HEK293 (cell line): Measurements from ENCODE around the gene SYNE2.
A peak's percentile ranks its signal among the peaks of the same experiment; 100 is the strongest.

Source experiments
- CTCF ChIA-PET: fragments of 350-600 bp; formaldehyde crosslinking; extraction: SDS; loops from one replicate; lab custom pipeline; 2021; ENCODE audit warnings: antibody characterized with exemption; lab: Yijun Ruan, JAX
- POLR2A ChIA-PET: fragments of 300-600 bp; formaldehyde crosslinking; extraction: SDS; loops from one replicate; lab custom pipeline; 2020; ENCODE audit warnings: antibody characterized with exemption, inconsistent platforms; lab: Yijun Ruan, JAX
- H3K27ac ChIP-seq: fragments of 200-500 bp; sonication (Bioruptor generic); 2 replicates; pipeline ENCODE4 v1.5.1; 2014; ENCODE audit warnings: low read depth, low read length, control low read depth, inconsistent platforms; ENCODE audit errors: extremely low read depth
- H3K36me3 ChIP-seq, 2 experiments: fragments of 200-500 bp in 1 of 2; sonication (Bioruptor generic) in 1 of 2; 1 replicate in 1 of 2; 2 replicates in 1 of 2; pipeline ENCODE4 v1.5.1; 2014 to 2017; ENCODE audit warnings: inconsistent platforms in 2 of 2, low read length in 2 of 2; ENCODE audit not compliant: control insufficient read depth in 2 of 2, insufficient read depth in 1 of 2
- H3K4me1 ChIP-seq: fragments of 200-500 bp; sonication (Bioruptor generic); 2 replicates; pipeline ENCODE4 v1.5.1; 2014; ENCODE audit warnings: mild to moderate bottlenecking, low read length, inconsistent platforms; ENCODE audit not compliant: control insufficient read depth, insufficient read depth
- H3K4me3 ChIP-seq: 2 replicates; pipeline ENCODE4 v1.5.1; 2011; ENCODE audit warnings: low read depth, mild to moderate bottlenecking, control low read depth, low read length, moderate library complexity
- H3K9me3 ChIP-seq: fragments of 200-500 bp; sonication (Bioruptor generic); 2 replicates; pipeline ENCODE4 v1.5.1; 2014; ENCODE audit warnings: low read depth, low read length, inconsistent platforms; ENCODE audit not compliant: control insufficient read depth, insufficient read depth
- ATF2 ChIP-seq: fragments of 450-650 bp; formaldehyde crosslinking; IDR thresholded peaks from 2 replicates; pipeline ENCODE4 v1.5.1; 2016; ENCODE audit warnings: missing biosample characterization, missing genetic modification characterization, low read depth
- ELK4 ChIP-seq: IDR thresholded peaks from 2 replicates; pipeline ENCODE4 v1.6.1; 2011; ENCODE audit warnings: mild to moderate bottlenecking, low read depth, low read length, borderline replicate concordance
- GLI4 ChIP-seq: fragments of 450-650 bp; formaldehyde crosslinking; IDR thresholded peaks from 2 replicates; pipeline ENCODE4 v1.5.1; 2016; ENCODE audit warnings: missing biosample characterization, missing genetic modification characterization
- GLIS1 ChIP-seq: fragments of 450-650 bp; formaldehyde crosslinking; IDR thresholded peaks from 2 replicates; pipeline ENCODE4 v1.5.1; 2016; ENCODE audit warnings: missing biosample characterization, missing genetic modification characterization
- GLIS2 ChIP-seq: fragments of 450-650 bp; formaldehyde crosslinking; IDR thresholded peaks from 2 replicates; pipeline ENCODE4 v1.5.1; 2016; ENCODE audit warnings: missing biosample characterization, missing genetic modification characterization
- MYNN ChIP-seq: fragments of 450-650 bp; formaldehyde crosslinking; IDR thresholded peaks from 2 replicates; pipeline ENCODE4 v1.5.1; 2016; ENCODE audit warnings: missing biosample characterization, missing genetic modification characterization, borderline replicate concordance
- SETDB1 ChIP-seq: IDR thresholded peaks from one replicate; pipeline ENCODE4 v1.6.1; 2017; ENCODE audit warnings: mild to moderate bottlenecking, low read length, moderate library complexity, mixed read lengths; ENCODE audit not compliant: insufficient read length
- ZEB2 ChIP-seq: fragments of 450-650 bp; formaldehyde crosslinking; IDR thresholded peaks from 2 replicates; pipeline ENCODE4 v1.5.1; 2016; ENCODE audit warnings: missing biosample characterization, missing genetic modification characterization
- ZNF202 ChIP-seq: fragments of 450-650 bp; formaldehyde crosslinking; IDR thresholded peaks from 2 replicates; pipeline ENCODE4 v1.5.1; 2016; ENCODE audit warnings: missing biosample characterization, missing genetic modification characterization, borderline replicate concordance
- ZNF248 ChIP-seq: fragments of 450-650 bp; formaldehyde crosslinking; IDR thresholded peaks from 2 replicates; pipeline ENCODE4 v1.5.1; 2017; ENCODE audit warnings: missing biosample characterization, missing genetic modification characterization
- ZNF266 ChIP-seq: fragments of 450-650 bp; formaldehyde crosslinking; IDR thresholded peaks from 2 replicates; pipeline ENCODE4 v1.5.1; 2016; ENCODE audit warnings: missing biosample characterization, missing genetic modification characterization, low read depth
- ZNF311 ChIP-seq: fragments of 450-650 bp; formaldehyde crosslinking; IDR thresholded peaks from 2 replicates; pipeline ENCODE4 v1.5.1; 2017; ENCODE audit warnings: missing biosample characterization, missing genetic modification characterization, borderline replicate concordance
- ZNF416 ChIP-seq: fragments of 450-650 bp; formaldehyde crosslinking; IDR thresholded peaks from 2 replicates; pipeline ENCODE4 v1.5.1; 2016; ENCODE audit warnings: missing biosample characterization, missing genetic modification characterization
- ZNF510 ChIP-seq: fragments of 450-650 bp; formaldehyde crosslinking; IDR thresholded peaks from 2 replicates; pipeline ENCODE4 v1.5.1; 2018; ENCODE audit warnings: mild to moderate bottlenecking, missing genetic modification characterization, missing biosample characterization; ENCODE audit not compliant: insufficient replicate concordance
- ZNF558 ChIP-seq: fragments of 450-650 bp; formaldehyde crosslinking; IDR thresholded peaks from 2 replicates; pipeline ENCODE4 v1.5.1; 2016; ENCODE audit warnings: missing biosample characterization, missing genetic modification characterization
- ZNF785 ChIP-seq: fragments of 450-650 bp; formaldehyde crosslinking; IDR thresholded peaks from 2 replicates; pipeline ENCODE4 v1.5.1; 2016; ENCODE audit warnings: missing biosample characterization, missing genetic modification characterization
- ZNF843 ChIP-seq: fragments of 450-650 bp; formaldehyde crosslinking; IDR thresholded peaks from 2 replicates; pipeline ENCODE4 v1.5.1; 2016; ENCODE audit warnings: missing biosample characterization, missing genetic modification characterization
- TF ChIP-seq, protein P1 (sequence below): fragments of 450-650 bp; formaldehyde crosslinking; IDR thresholded peaks from 2 replicates; pipeline ENCODE4 v1.5.1; 2016; ENCODE audit warnings: missing biosample characterization, missing genetic modification characterization
- TF ChIP-seq, protein P2 (sequence below): fragments of 450-650 bp; formaldehyde crosslinking; IDR thresholded peaks from 2 replicates; pipeline ENCODE4 v1.5.1; 2016; ENCODE audit warnings: missing biosample characterization, missing genetic modification characterization
- TF ChIP-seq, protein P3 (sequence below): fragments of 450-650 bp; formaldehyde crosslinking; IDR thresholded peaks from 2 replicates; pipeline ENCODE4 v1.5.1; 2016; ENCODE audit warnings: missing biosample characterization, missing genetic modification characterization
- TF ChIP-seq, protein P4 (sequence below): fragments of 450-650 bp; formaldehyde crosslinking; IDR thresholded peaks from 2 replicates; pipeline ENCODE4 v1.5.1; 2016; ENCODE audit warnings: missing biosample characterization, missing genetic modification characterization

The SYNE2 gene

DNA sequence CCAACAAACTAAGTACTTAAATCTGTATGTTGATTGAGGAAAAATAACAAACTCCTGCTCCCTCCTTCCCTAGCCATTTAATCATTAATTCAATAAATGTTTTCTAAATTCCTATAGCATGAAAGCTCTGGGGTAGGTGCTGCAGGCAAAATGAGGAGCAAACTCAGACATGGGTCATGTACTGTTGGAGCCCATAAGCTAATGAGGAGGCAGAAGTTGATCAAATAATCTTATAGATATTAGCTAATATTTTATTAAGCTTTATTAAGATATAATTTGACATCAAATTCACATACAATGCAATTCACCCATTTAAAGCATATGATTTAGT lies 70.6 kb downstream of the SYNE2 start (continued):
- TF ChIP-seq, protein P1, sequence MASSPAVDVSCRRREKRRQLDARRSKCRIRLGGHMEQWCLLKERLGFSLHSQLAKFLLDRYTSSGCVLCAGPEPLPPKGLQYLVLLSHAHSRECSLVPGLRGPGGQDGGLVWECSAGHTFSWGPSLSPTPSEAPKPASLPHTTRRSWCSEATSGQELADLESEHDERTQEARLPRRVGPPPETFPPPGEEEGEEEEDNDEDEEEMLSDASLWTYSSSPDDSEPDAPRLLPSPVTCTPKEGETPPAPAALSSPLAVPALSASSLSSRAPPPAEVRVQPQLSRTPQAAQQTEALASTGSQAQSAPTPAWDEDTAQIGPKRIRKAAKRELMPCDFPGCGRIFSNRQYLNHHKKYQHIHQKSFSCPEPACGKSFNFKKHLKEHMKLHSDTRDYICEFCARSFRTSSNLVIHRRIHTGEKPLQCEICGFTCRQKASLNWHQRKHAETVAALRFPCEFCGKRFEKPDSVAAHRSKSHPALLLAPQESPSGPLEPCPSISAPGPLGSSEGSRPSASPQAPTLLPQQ (tag by site-specific recombination): no peak
- TF ChIP-seq ZNF785 (tag by site-specific recombination): no peak
- TF ChIP-seq GLIS2 (tag by site-specific recombination): no peak
- no peak for TF ChIP-seq ZNF266 (tag by site-specific recombination)
- TF ChIP-seq, protein P2, sequence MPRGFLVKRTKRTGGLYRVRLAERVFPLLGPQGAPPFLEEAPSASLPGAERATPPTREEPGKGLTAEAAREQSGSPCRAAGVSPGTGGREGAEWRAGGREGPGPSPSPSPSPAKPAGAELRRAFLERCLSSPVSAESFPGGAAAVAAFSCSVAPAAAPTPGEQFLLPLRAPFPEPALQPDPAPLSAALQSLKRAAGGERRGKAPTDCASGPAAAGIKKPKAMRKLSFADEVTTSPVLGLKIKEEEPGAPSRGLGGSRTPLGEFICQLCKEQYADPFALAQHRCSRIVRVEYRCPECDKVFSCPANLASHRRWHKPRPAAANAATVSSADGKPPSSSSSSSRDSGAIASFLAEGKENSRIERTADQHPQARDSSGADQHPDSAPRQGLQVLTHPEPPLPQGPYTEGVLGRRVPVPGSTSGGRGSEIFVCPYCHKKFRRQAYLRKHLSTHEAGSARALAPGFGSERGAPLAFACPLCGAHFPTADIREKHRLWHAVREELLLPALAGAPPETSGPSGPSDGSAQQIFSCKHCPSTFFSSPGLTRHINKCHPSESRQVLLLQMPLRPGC: no peak

DNA sequence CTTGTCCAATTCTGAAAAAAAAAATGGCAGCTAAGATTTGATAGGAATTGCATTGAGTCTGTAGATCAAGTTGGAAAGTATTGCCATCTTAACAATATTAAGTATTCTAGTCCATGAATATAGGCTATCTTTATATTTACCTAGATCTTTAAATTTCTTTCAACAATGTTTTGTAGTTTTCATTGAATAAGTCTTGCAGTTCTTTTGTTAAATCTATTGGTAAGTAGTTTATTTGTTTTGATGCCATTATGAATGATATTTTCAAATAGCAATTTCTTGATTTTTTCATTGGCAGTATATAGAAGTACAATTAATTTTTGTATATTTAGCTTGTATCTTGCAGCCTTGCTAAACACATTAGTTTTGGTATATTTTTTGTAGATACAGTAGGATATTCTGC lies 71.6 kb downstream of the SYNE2 start:
- ChIA-PET POLR2A (interaction anchor here (0.7 kb wide), 1 partner anchor 375 kb away, joined by 4 read pairs; no protein-coding TSS in a partner anchor), CTCF (no interaction called here)
- H3K36me3 ChIP-seq: peaks cover 0 to 3% of the 10 kb centered on the region in 2 experiments; a peak in 1 of 3 replicates
- H3K4me1 ChIP-seq: peaks cover 5% of the 10 kb centered on the region; the same call in 1 of the 2 replicates
- no peaks in the 10 kb centered on the region; the same call in 1 of the 2 replicates for H3K9me3 ChIP-seq
- no peak overlapping the region for H3K4me3 ChIP-seq
- TF ChIP-seq, protein P3, sequence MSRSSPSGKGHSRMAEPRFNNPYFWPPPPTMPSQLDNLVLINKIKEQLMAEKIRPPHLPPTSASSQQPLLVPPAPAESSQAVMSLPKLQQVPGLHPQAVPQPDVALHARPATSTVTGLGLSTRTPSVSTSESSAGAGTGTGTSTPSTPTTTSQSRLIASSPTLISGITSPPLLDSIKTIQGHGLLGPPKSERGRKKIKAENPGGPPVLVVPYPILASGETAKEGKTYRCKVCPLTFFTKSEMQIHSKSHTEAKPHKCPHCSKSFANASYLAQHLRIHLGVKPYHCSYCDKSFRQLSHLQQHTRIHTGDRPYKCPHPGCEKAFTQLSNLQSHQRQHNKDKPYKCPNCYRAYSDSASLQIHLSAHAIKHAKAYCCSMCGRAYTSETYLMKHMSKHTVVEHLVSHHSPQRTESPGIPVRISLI (tag by site-specific recombination): no peak
- TF ChIP-seq ZNF843 (tag by site-specific recombination) (no peak), MYNN (no peak), GLIS1 (no peak), ZEB2 (tag by site-specific recombination) (no peak), ZNF510 (no peak), GLI4 (no peak), ELK4 (no peak), ATF2 (tag by site-specific recombination) (no peak), ZNF416 (tag by site-specific recombination) (no peak), ZNF248 (peak; percentile 67; the same call in 1 of the 2 replicates), SETDB1 (peak; percentile 70), ZNF311 (tag by site-specific recombination) (no peak), ZNF558 (tag by site-specific recombination) (peak; percentile 43; the same call in 1 of the 2 replicates), ZNF202 (tag by site-specific recombination) (no peak)
- TF ChIP-seq, protein P4, sequence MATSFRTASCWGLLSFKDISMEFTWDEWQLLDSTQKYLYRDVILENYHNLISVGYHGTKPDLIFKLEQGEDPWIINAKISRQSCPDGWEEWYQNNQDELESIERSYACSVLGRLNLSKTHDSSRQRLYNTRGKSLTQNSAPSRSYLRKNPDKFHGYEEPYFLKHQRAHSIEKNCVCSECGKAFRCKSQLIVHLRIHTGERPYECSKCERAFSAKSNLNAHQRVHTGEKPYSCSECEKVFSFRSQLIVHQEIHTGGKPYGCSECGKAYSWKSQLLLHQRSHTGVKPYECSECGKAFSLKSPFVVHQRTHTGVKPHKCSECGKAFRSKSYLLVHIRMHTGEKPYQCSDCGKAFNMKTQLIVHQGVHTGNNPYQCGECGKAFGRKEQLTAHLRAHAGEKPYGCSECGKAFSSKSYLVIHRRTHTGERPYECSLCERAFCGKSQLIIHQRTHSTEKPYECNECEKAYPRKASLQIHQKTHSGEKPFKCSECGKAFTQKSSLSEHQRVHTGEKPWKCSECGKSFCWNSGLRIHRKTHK (tag by site-specific recombination): no peak
- H3K27ac ChIP-seq: no peak overlapping the region
